Right atrium auricular region (tissue), 2 donors: Measurements from ENCODE around the gene HOXD13. TPM values are rescaled to one million over a fixed set of nuclear protein-coding genes. Genes with fewer than 3 reads are reported as not detected.

Source experiments
- DNase-seq: peaks from one replicate; pipeline ENCODE4 v3.0.0-alpha.2; 2019; ENCODE audit warnings: low spot score
- H3K27ac ChIP-seq, 2 donors: fragments of 200-600 bp; sonication (generic); 1 replicate in 1 of 2; 2 replicates in 1 of 2; pipeline ENCODE4 v1.5.1; 2016 to 2019
- H3K27me3 ChIP-seq, 2 donors: fragments of 200-600 bp; sonication (generic); one replicate each; pipeline versions ENCODE4 v1.5.1 to v1.6.0; 2017 to 2019
- H3K36me3 ChIP-seq: fragments of 200-600 bp; sonication (generic); one replicate; pipeline ENCODE4 v1.5.1; 2016
- H3K4me1 ChIP-seq, 2 donors: fragments of 200-600 bp; sonication (generic); one replicate each; pipeline versions ENCODE4 v1.5.1 to v1.6.0; 2017 to 2019
- H3K4me3 ChIP-seq, 2 donors: fragments of 200-600 bp; sonication (generic); 1 replicate in 1 of 2; 2 replicates in 1 of 2; pipeline ENCODE4 v1.5.1; 2017 to 2019; ENCODE audit warnings: mild to moderate bottlenecking in 1 of 2, moderate library complexity in 1 of 2
- H3K9me3 ChIP-seq, 2 donors: fragments of 200-600 bp; sonication (generic); one replicate each; pipeline ENCODE4 v1.5.1; 2019
- total RNA-seq, 2 donors: library from RNA; depleted of rRNA; stranded (reverse); fragments of >200 nt; gene quantifications; one replicate each; pipeline ENCODE4 v1.1.0, GENCODE V29; 2016
- TF ChIP-seq, protein P1 (sequence below), 2 donors: fragments of 200-600 bp; sonication (generic); IDR thresholded peaks; one replicate each; pipeline ENCODE4 v1.5.1; 2019; ENCODE audit warnings: antibody characterized with exemption in 2 of 2

The HOXD13 gene
- not detected for total RNA-seq

DNA sequence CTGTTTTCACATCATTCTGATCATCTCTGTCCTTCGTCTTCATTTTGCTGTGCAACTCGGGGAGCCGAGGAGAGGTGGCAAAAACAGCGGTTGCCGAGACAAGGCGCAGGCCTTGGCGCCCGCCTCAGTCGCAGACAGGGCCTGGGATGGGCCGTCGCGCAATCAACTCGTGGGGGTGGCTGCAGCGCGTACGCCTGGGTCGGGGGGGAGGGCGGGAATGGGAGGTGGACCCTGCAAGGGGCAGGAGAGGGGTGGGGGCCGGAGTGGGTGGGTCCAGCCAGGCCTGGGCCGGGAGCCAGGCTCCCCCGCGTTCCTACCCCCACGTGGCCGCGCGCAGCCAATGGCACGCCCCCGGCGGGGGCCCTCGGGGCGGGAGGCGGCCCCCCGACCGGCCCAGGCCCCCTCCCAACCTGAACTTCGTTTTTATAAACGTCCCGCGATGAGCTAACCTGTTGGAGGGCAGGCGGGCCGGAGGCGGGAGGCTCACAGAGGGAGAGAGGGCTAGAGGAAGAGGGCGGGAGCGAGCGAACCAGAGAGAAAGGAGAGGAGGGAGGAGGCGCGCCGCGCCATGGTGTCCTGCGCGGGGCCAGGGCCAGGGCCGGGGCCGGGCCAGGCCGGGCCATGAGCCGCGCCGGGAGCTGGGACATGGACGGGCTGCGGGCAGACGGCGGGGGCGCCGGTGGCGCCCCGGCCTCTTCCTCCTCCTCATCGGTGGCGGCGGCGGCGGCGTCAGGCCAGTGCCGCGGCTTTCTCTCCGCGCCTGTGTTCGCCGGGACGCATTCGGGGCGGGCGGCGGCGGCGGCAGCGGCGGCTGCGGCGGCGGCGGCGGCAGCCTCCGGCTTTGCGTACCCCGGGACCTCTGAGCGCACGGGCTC, at the start of gene HOXD13:
Gene HOXD13, plus strand, starts transcription at position 452 of the 875 bp plus-strand sequence. Its CDS starts 170 bp downstream, at position 622.
- H3K27me3 ChIP-seq: peaks cover 65 to 85% of the 10 kb centered on the region in 2 donors
- no peak within 1 kb of the TSS for H3K27ac ChIP-seq
- no peaks in the 10 kb centered on the region for H3K9me3 ChIP-seq
- peaks cover 0 to 32% of the 10 kb centered on the region in 2 donors for H3K4me1 ChIP-seq
- H3K36me3 ChIP-seq: no peaks in the 10 kb centered on the region
- H3K4me3 ChIP-seq: peak within 1 kb of the TSS in 1 of 2 donors; percentile 33
- no peak for DNase-seq
- TF ChIP-seq, protein P1, sequence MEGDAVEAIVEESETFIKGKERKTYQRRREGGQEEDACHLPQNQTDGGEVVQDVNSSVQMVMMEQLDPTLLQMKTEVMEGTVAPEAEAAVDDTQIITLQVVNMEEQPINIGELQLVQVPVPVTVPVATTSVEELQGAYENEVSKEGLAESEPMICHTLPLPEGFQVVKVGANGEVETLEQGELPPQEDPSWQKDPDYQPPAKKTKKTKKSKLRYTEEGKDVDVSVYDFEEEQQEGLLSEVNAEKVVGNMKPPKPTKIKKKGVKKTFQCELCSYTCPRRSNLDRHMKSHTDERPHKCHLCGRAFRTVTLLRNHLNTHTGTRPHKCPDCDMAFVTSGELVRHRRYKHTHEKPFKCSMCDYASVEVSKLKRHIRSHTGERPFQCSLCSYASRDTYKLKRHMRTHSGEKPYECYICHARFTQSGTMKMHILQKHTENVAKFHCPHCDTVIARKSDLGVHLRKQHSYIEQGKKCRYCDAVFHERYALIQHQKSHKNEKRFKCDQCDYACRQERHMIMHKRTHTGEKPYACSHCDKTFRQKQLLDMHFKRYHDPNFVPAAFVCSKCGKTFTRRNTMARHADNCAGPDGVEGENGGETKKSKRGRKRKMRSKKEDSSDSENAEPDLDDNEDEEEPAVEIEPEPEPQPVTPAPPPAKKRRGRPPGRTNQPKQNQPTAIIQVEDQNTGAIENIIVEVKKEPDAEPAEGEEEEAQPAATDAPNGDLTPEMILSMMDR (IDR thresholded peaks at IDR 0.05): no peak

DNA sequence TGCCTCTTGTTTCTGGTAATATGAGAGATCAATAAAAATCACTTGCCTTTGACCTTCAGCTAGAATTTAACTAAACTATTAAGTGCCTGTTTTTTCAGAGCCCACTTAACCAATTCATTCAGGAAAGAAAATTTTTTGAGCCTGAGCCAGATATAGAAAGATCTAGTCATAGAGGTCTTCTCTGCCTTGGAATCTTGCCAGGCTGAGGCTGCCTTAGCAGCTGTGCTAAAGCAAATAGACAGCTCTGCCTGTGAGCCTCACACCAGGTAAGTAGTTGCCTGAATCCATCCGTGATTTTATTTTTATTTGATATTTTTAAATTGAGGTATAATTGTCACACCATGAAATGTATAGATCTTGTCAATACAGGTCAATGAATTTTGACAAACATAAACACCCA, 36.1 kb upstream of the HOXD13 start:
- Histone ChIP-seq H3K27me3 (no peaks in the 10 kb centered on the region), H3K9me3 (no peaks in the 10 kb centered on the region)
- DNase-seq: no peak

DNA sequence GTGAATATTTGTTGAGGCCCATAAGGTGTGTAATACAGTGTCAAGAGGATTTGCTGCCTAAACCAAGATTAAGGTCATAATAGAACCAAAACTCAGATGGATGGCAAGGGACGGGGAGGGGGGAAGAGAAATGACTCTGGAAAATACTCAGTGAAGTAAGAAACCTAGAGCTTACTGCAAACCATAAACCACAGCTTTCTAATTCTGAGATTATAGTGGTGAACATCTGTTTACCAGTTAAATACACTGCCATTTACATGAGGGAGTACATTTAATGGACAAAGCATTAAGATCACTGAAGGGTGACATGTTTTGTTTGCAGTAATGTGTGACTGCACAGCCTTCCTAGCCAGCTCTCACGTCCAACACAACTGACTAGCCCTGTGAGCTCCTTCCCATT, 28.6 kb upstream of the HOXD13 start:
- no peak overlapping the region for H3K27ac ChIP-seq
- H3K4me3 ChIP-seq: no peak overlapping the region
- peaks cover 2 to 17% of the 10 kb centered on the region in 2 donors for H3K27me3 ChIP-seq
- H3K36me3 ChIP-seq: no peaks in the 10 kb centered on the region
- DNase-seq: no peak
- H3K4me1 ChIP-seq: peaks cover 0 to 20% of the 10 kb centered on the region in 2 donors
- no peaks in the 10 kb centered on the region for H3K9me3 ChIP-seq
- TF ChIP-seq, protein P1 (IDR thresholded peaks at IDR 0.05): no peak

More for the DNA sequence above, 36.1 kb upstream of the HOXD13 start:
- no peaks in the 10 kb centered on the region for H3K36me3 ChIP-seq
- no peaks in the 10 kb centered on the region for H3K4me1 ChIP-seq
- H3K27ac ChIP-seq: no peak overlapping the region
- TF ChIP-seq, protein P1 (IDR thresholded peaks at IDR 0.05): no peak
- no peak overlapping the region for H3K4me3 ChIP-seq

DNA sequence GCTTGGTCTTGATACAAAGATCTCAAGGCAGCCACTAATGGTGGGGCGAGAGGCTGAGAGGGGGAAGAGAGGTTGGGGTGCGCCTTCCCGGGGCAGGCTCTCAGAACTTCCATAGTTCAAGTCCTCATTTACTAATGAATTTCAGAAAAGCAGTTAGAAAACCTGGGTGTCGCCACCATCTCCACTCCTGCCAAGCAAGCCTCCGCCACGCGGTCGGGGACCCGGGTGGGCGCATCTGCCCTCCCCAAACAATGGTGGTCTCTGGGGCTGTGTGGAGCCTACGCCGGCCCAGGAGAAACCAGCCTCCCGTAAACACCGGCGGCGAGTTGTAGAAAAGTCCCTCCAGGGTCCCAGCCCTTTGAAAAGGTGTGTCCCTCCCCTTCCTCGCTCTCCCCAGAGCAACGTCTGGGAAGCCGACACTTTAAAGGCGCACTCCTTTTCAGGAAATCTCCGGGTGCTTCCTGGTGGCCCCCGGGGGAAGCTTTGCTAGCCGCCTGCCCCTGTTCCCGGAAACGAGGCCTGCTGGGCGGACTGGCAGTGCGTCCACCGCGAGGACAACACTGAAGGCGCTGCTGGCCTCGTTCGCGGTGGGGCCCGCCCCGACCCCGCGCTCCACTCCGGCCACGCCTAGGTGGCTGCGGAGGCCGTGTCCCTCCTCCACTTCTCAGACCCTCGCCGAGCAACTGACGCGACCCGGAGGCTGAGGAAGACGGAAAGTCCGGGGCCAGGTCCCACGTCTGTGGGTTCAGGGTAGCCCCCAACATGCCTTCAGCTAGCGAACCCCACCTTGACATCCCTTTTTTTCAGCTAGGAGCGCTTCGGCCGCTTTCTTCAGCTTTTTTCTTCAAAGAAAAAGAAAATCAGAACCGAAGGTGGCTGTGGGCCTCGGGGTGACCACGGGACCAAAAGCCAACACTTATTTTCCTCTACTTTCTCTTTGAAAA, 25.6 kb upstream of the HOXD13 start:
- Histone ChIP-seq H3K36me3 (no peaks in the 10 kb centered on the region), H3K27ac (no peak overlapping the region), H3K4me3 (peak overlapping the region in 1 of 2 donors; percentile 29), H3K4me1 (peaks cover 0 to 20% of the 10 kb centered on the region in 2 donors), H3K27me3 (peaks cover 3 to 21% of the 10 kb centered on the region in 2 donors), H3K9me3 (no peaks in the 10 kb centered on the region)
- DNase-seq: no peak
- TF ChIP-seq, protein P1 (IDR thresholded peaks at IDR 0.05): no peak

DNA sequence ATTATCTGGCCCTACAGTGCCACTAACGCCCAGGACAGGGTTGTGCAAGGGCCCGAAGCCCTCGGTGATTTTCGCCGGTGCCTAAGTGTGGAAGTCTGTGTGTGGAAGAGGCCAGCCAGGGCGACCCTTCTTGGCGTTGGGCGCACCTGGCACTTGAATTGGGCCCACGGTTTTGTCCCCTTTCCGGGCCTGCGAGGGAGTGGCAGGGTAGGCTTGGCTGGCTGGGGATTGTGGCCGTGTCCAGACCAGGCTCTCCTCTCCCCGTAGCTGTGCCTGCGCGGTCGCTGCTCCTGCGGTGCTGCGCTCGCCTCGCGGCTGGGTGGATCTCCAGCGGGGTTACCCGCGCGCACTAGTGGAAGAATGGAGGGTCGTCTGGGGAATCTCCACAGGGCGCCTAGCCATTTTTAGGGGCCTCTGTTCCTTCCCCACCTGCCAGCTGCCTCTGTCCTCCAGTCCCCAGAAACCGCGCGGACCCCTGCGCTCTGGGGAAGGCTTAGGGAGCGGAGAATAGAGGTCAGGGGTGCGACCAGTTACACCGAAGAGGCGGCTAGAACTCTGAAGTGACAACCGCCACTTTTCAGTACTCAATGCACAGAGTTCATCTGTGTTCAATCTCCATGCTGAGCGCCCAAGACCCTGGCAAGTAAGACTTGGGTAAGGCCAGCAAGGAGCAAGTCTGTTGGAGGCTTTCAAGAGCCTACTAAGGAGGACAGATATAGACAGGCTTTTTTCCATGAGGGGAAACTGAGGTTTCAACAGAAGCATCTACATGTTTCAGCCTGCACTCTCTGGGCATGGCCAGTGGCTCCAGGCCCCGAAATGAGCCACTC, 24.7 kb upstream of the HOXD13 start:
- Histone ChIP-seq H3K9me3 (no peaks in the 10 kb centered on the region), H3K4me1 (peaks cover 0 to 20% of the 10 kb centered on the region in 2 donors), H3K36me3 (no peaks in the 10 kb centered on the region), H3K27ac (no peak overlapping the region), H3K27me3 (peaks cover 12 to 30% of the 10 kb centered on the region in 2 donors), H3K4me3 (peak overlapping the region in 1 of 2 donors; percentile 29)
- DNase-seq: no peak
- TF ChIP-seq, protein P1 (IDR thresholded peaks at IDR 0.05): no peak
